Choroid plexus epithelial cell (primary cell): ENCODE results near the gene BHMT.
A peak's percentile ranks its signal among the peaks of the same experiment; 100 is the strongest.

Experiments
- DNase-seq: peaks from one replicate; pipeline ENCODE4 v3.0.0-alpha.2; 2010; ENCODE audit warnings: low read depth
- H3K4me3 ChIP-seq: 2 replicates; pipeline ENCODE4 v1.5.1; 2011; ENCODE audit warnings: low read depth, mild to moderate bottlenecking, control low read depth, low read length, moderate library complexity
- CTCF ChIP-seq: conservative IDR thresholded peaks from 2 replicates; pipeline ENCODE4 v1.5.1; 2011; ENCODE audit warnings: low read depth, mild to moderate bottlenecking, control low read depth, inconsistent platforms, low read length, moderate library complexity

BHMT gene

GRCh38 chr5:79111387-79111959 is at the start of gene BHMT:
Gene BHMT, plus strand, starts transcription at chr5:79111809. Its CDS starts 77 bp downstream, at chr5:79111886.
- TF ChIP-seq CTCF: no peak
- no peak within 1 kb of the TSS for H3K4me3 ChIP-seq
- no peak for DNase-seq

- TF ChIP-seq CTCF: no peak
- no peak overlapping the region for H3K4me3 ChIP-seq
- DNase-seq: no peak
Observed at GRCh38 chr5:79062436-79062835, 49.2 kb upstream of the BHMT start.

GRCh38 chr5:79069488-79070349 is 41.9 kb upstream of the BHMT start, which contains the start of the genes BHMT2 and DMGDH:
Gene BHMT2, plus strand, starts transcription at chr5:79069767. Its CDS starts 16 bp downstream, at chr5:79069783.
Gene DMGDH, minus strand, starts transcription at chr5:79069674. Its CDS starts 54 bp downstream, at chr5:79069620.
- peak; percentile 77 for DNase-seq
- TF ChIP-seq CTCF: no peak
- peak within 1 kb of the TSS; percentile 57 for H3K4me3 ChIP-seq

- TF ChIP-seq CTCF: no peak
- DNase-seq: peak; percentile 70
- H3K4me3 ChIP-seq: peak overlapping the region; percentile 57
Observed at GRCh38 chr5:79070350-79070667, 41.3 kb upstream of the BHMT start.

GRCh38 chr5:79074641-79075040 is 37.0 kb upstream of the BHMT start:
- no peak overlapping the region for H3K4me3 ChIP-seq
- DNase-seq: peak; percentile 84
- no peak for TF ChIP-seq CTCF

- peak; percentile 5 for TF ChIP-seq CTCF
- DNase-seq: no peak
- no peak overlapping the region for H3K4me3 ChIP-seq
Observed at GRCh38 chr5:79075646-79076426, 35.8 kb upstream of the BHMT start.
